ENCODE results near the gene CHAF1A. TPM values are rescaled to one million over a fixed set of nuclear protein-coding genes. Genes with fewer than 3 reads are reported as not detected.

The CHAF1A gene
- total and polyA plus RNA-seq, 2 experiments from 2014 or later, result 113 to 125 TPM

GRCh38 chr19:4487572-4487971, 85.1 kb downstream of the CHAF1A start (continued):
- TF ChIP-seq ZNF462 (CRISPR knock-in tag; IDR thresholded peaks at IDR 0.05), result no peak

DNA sequence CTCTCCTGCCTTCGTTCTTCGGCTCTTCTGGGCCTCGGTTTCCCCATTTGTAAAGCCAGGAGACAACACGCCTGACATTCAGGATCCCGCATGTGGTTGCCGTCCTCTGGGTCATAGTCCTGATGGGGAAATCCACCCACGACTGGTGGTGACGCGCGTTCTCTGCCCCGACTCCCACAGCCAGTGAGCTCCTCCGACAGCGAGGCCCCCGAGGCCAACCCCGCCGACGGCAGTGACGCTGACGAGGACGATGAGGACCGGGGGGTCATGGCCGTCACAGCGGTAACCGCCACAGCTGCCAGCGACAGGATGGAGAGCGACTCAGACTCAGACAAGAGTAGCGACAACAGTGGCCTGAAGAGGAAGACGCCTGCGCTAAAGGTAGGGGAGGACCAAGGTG, 86.1 kb downstream of the CHAF1A start:
- peaks cover 9% of the 10 kb centered on the region; the same call in 1 of the 2 replicates for H3F3A ChIP-seq (replicated peaks; ENCODE audit: low read depth)
- ATAC-seq (no peak), DNase-seq (ENCODE audit: low spot score) (no peak)
- Mint-ChIP-seq H3K9me3 (no peaks in the 10 kb centered on the region; the same call in 2 of the 3 replicates), H3K4me1 (no peaks in the 10 kb centered on the region; the same call in 2 of the 3 replicates), H3K4me3 (no peak overlapping the region), H3K36me3 (ENCODE audit: low read depth) (peaks cover 47% of the 10 kb centered on the region), H3K27ac (no peak overlapping the region), H3K27me3 (ENCODE audit: insufficient read depth, low read depth, poor library complexity) (no peaks in the 10 kb centered on the region)
- peaks cover 21% of the 10 kb centered on the region; the same call in 1 of the 2 replicates for H3K36me3 ChIP-seq (ENCODE audit: insufficient read depth)
- no peak overlapping the region for H3K27ac ChIP-seq (ENCODE audit: low read depth)
- no peaks in the 10 kb centered on the region; the same call in 1 of the 2 replicates for H4K20me1 ChIP-seq (replicated peaks; ENCODE audit: insufficient read depth)
- no peaks in the 10 kb centered on the region for H3K27me3 ChIP-seq (ENCODE audit: insufficient read depth)
- H2AFZ ChIP-seq, result no peak overlapping the region
- H3K79me2 ChIP-seq (replicated peaks; ENCODE audit: insufficient read depth), result 0 out of 2 replicates have a peak, but pooled peaks cover 3% of the 10 kb centered on the region
- H3K4me2 ChIP-seq, result no peak overlapping the region
- no peak for TF ChIP-seq REST (IDR thresholded peaks at IDR 0.05; ENCODE audit: unreplicated experiment)
- TF ChIP-seq EZH2 (IDR thresholded peaks at IDR 0.05; ENCODE audit: low read depth, unreplicated experiment), result no peak
- TF ChIP-seq ZNF331 (CRISPR knock-in tag; IDR thresholded peaks at IDR 0.05; ENCODE audit: low read depth), result no peak
- TF ChIP-seq NANOG (IDR thresholded peaks at IDR 0.05; ENCODE audit: borderline replicate concordance), result no peak
- no peak for TF ChIP-seq CTCF (conservative IDR thresholded peaks at IDR 0.05; ENCODE audit: low read depth in 2 of 2)
- no peak for TF ChIP-seq JUNB (IDR thresholded peaks at IDR 0.05; ENCODE audit: unreplicated experiment)
- no peak for TF ChIP-seq POLR2AphosphoS5 (IDR thresholded peaks at IDR 0.05; ENCODE audit: low read depth)
- no peak for TF ChIP-seq CREB1 (CRISPR knock-in tag; IDR thresholded peaks at IDR 0.05; ENCODE audit: low read depth)
- no peak for TF ChIP-seq ZNF114 (CRISPR knock-in tag; IDR thresholded peaks at IDR 0.05)
- TF ChIP-seq, protein P1, sequence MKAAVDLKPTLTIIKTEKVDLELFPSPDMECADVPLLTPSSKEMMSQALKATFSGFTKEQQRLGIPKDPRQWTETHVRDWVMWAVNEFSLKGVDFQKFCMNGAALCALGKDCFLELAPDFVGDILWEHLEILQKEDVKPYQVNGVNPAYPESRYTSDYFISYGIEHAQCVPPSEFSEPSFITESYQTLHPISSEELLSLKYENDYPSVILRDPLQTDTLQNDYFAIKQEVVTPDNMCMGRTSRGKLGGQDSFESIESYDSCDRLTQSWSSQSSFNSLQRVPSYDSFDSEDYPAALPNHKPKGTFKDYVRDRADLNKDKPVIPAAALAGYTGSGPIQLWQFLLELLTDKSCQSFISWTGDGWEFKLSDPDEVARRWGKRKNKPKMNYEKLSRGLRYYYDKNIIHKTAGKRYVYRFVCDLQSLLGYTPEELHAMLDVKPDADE (IDR thresholded peaks at IDR 0.05), result no peak
- no peaks in the 10 kb centered on the region for H3K4me1 ChIP-seq (ENCODE audit: insufficient read depth)
- H3K9me2 ChIP-seq (ENCODE audit: insufficient read depth), result no peaks in the 10 kb centered on the region
- no peak overlapping the region for H3K4me3 ChIP-seq

Measured in GM23338 (cell line).